Fibroblast of lung (primary cell): ENCODE measurements around the gene ABCC10.

Source experiments
- EZH2 ChIP-seq: IDR thresholded peaks from 2 replicates; pipeline ENCODE4 v1.5.1; 2012; ENCODE audit warnings: low read length, control low read depth, mild to moderate bottlenecking; ENCODE audit errors: missing control alignments
- TF ChIP-seq, protein P1 (sequence below), 2 donors: IDR thresholded peaks in 1 of 2; conservative IDR thresholded peaks in 1 of 2; 1 replicate in 1 of 2; 2 replicates in 1 of 2; pipeline ENCODE4 v1.5.1; 2011 to 2012; ENCODE audit warnings: low read length in 2 of 2, control low read depth in 1 of 2, inconsistent platforms in 1 of 2, low read depth in 1 of 2, mild to moderate bottlenecking in 1 of 2

DNA sequence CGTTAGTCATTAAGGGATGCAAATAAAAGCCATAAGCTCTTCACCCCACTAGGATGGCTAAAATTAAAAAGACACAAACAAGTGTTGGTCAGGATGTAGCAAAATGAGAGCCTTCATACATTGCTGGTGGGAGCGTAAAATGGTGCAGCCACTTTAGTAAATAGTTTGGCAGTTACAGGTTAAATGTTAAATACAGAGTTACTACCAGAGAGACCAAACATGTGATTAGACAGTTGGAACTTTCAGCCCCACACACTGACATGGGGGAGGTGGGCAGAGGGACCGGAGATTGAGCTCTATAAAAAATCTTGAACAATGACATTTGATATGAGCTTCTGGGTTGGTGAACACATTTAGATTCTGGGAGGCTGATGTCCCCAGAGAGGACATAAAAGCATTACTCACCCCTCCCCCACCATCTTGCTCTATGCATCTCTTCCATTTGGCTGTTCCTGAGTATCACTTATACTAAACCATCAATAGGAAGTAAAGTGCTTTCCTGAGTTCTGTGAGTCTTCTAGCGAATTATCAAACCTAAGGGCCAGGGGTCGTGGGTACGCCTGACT lies 37.5 kb upstream of the ABCC10 start:
- TF ChIP-seq, protein P1, sequence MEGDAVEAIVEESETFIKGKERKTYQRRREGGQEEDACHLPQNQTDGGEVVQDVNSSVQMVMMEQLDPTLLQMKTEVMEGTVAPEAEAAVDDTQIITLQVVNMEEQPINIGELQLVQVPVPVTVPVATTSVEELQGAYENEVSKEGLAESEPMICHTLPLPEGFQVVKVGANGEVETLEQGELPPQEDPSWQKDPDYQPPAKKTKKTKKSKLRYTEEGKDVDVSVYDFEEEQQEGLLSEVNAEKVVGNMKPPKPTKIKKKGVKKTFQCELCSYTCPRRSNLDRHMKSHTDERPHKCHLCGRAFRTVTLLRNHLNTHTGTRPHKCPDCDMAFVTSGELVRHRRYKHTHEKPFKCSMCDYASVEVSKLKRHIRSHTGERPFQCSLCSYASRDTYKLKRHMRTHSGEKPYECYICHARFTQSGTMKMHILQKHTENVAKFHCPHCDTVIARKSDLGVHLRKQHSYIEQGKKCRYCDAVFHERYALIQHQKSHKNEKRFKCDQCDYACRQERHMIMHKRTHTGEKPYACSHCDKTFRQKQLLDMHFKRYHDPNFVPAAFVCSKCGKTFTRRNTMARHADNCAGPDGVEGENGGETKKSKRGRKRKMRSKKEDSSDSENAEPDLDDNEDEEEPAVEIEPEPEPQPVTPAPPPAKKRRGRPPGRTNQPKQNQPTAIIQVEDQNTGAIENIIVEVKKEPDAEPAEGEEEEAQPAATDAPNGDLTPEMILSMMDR (conservative IDR thresholded peaks at IDR 0.05 in 1 of 2, IDR thresholded peaks at IDR 0.05 in 1 of 2; ENCODE audit: low read depth in 1 of 2, low read length in 2 of 2): no peak
- TF ChIP-seq EZH2: no peak
